Esophagus (tissue), 2 donors: ENCODE measurements around the gene CCDC201. TPM values are rescaled to one million over a fixed set of nuclear protein-coding genes. Genes with fewer than 3 reads are reported as not detected.

Source experiments
- H3K27ac ChIP-seq, 2 donors: one replicate each; pipeline ENCODE4 v1.5.1; 2013; ENCODE audit warnings: low read depth in 2 of 2, mild to moderate bottlenecking in 2 of 2, inconsistent platforms in 1 of 2, low read length in 1 of 2, moderate library complexity in 1 of 2
- H3K27me3 ChIP-seq, 2 donors: one replicate each; pipeline ENCODE4 v1.6.1; 2013; ENCODE audit warnings: low read length in 2 of 2, control low read depth in 1 of 2, mild to moderate bottlenecking in 1 of 2; ENCODE audit not compliant: insufficient read depth in 2 of 2, control insufficient read depth in 1 of 2
- H3K36me3 ChIP-seq, 2 donors: one replicate each; pipeline ENCODE4 v1.6.1; 2013; ENCODE audit warnings: low read length in 1 of 2; ENCODE audit not compliant: control insufficient read depth in 2 of 2, insufficient read depth in 2 of 2
- H3K4me1 ChIP-seq, 2 donors: one replicate each; pipeline ENCODE4 v1.6.1; 2013; ENCODE audit warnings: low read length in 1 of 2; ENCODE audit not compliant: control insufficient read depth in 2 of 2, insufficient read depth in 2 of 2
- H3K4me3 ChIP-seq, 2 donors: one replicate each; pipeline ENCODE4 v1.5.1; 2013; ENCODE audit warnings: low read length in 2 of 2, mild to moderate bottlenecking in 2 of 2, low read depth in 1 of 2, moderate library complexity in 1 of 2
- H3K9me3 ChIP-seq, 2 donors: one replicate each; pipeline ENCODE4 v1.6.1; 2013; ENCODE audit warnings: mild to moderate bottlenecking in 2 of 2, low read depth in 1 of 2, low read length in 1 of 2, moderate library complexity in 1 of 2; ENCODE audit not compliant: control insufficient read depth in 2 of 2, insufficient read depth in 1 of 2
- WGBS, 2 donors: extraction: QIAGEN DNeasy Blood & Tissue Kit; methylation state at CpG; one replicate each; pipeline ENCODE4 v1.1.7; 2013; 5-methylcytosine and 5-hydroxymethylcytosine counted together
- polyA plus RNA-seq, 2 donors: library from polyadenylated mRNA; stranded (reverse); fragments of 200-250 nt; gene quantifications; one replicate each; pipeline ENCODE4 v1.2.3, GENCODE V29; 2013
- donor health status: healthy with polysubstance abuse.
- donor health status: Bipolar disorder and iron deficiency.

CCDC201 gene
- not detected for polyA plus RNA-seq

GRCh38 chr7:45873035-45873354 is at the start of gene CCDC201:
Gene CCDC201 (minus strand): TSS chr7:45873082. CDS start chr7:45873007, 75 bp downstream.
- Histone ChIP-seq H3K9me3 (no peaks in the 10 kb centered on the region), H3K27me3 (no peaks in the 10 kb centered on the region), H3K4me3 (no peak within 1 kb of the TSS), H3K27ac (no peak within 1 kb of the TSS), H3K4me1 (no peaks in the 10 kb centered on the region), H3K36me3 (no peaks in the 10 kb centered on the region)
- 77 to 86% methylated on average over 7 of the region's 7 CpGs for WGBS, 2 donors

DNA sequence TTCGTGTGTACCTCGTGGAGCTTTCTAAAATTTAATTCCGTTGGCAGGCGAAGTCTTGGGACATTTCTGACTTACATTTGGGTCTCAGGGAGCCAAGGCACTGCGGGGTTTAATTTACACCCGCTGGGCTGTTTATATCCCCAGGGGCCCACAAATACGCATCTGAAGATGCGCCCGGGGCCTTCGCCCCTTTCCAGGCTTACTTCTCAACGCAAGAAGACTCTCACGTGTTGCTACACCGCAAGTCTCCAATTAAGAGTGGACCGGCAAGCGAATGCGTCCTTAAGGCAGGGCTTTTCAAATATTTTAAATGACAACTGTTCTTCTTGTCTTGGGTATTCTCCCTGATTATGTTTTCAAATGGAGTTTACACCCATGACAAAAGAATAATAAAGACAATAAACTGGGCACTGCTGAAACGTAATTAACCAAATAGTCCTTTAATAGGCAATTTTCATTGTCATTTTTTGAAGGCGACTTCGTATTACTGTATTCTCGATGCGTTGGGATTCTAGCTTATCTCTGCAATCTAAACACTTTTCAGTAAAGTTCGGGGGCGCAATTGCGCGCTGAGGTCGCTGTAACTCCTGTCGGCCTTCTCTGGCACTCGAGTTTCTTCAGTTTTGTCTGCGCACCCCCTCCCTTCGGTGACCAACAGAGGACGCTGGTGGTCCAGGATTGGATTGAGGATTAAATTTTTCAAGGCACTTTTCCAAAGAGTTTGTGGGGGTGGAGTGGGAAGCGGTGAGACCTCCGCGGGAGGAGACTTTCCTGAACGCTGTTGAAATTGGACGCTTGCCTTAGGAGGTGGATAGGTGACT is 49.0 kb upstream of the CCDC201 start:
- Histone ChIP-seq H3K4me3 (peak overlapping the region in 1 of 2 donors; percentile 48), H3K27ac (peak overlapping the region in 1 of 2 donors; percentile 7), H3K4me1 (peaks cover 2 to 5% of the 10 kb centered on the region in 2 donors), H3K27me3 (peaks cover 0 to 3% of the 10 kb centered on the region in 2 donors), H3K36me3 (no peaks in the 10 kb centered on the region), H3K9me3 (no peaks in the 10 kb centered on the region)
- WGBS, 2 donors = 7% methylated on average over 36 of the region's 36 CpGs

- Histone ChIP-seq H3K9me3 (no peaks in the 10 kb centered on the region), H3K36me3 (no peaks in the 10 kb centered on the region), H3K4me3 (peak overlapping the region; percentile 48 to 51), H3K27me3 (peaks cover 0 to 3% of the 10 kb centered on the region in 2 donors), H3K4me1 (peaks cover 2 to 5% of the 10 kb centered on the region in 2 donors), H3K27ac (peak overlapping the region in 1 of 2 donors; percentile 7)
- WGBS, 2 donors = 4 to 6% methylated on average over 31 of the region's 31 CpGs
Measured at GRCh38 chr7:45921381-45921698, 48.5 kb upstream of the CCDC201 start.

GRCh38 chr7:45920502-45921380 is 47.9 kb upstream of the CCDC201 start, which contains the start of gene IGFBP3:
Gene IGFBP3 (minus strand): TSS chr7:45921272. CDS start chr7:45921140, 132 bp downstream.
- 1 to 2% methylated on average over 101 to 111 of the region's 111 CpGs for WGBS, 2 donors
- peaks cover 0 to 3% of the 10 kb centered on the region in 2 donors for H3K27me3 ChIP-seq

GRCh38 chr7:45919993-45920459 is 47.1 kb upstream of the CCDC201 start:
- Histone ChIP-seq H3K27ac (no peak overlapping the region), H3K4me1 (peaks cover 2 to 5% of the 10 kb centered on the region in 2 donors), H3K36me3 (no peaks in the 10 kb centered on the region), H3K27me3 (peaks cover 0 to 3% of the 10 kb centered on the region in 2 donors), H3K9me3 (no peaks in the 10 kb centered on the region), H3K4me3 (peak overlapping the region; percentile 48 to 51)
- WGBS, 2 donors = 6 to 10% methylated on average over 19 of the region's 19 CpGs

More at GRCh38 chr7:45920502-45921380, 47.9 kb upstream of the CCDC201 start, which contains the start of gene IGFBP3:
- Histone ChIP-seq H3K4me3 (peak within 1 kb of the TSS; percentile 48 to 51), H3K4me1 (peaks cover 2 to 5% of the 10 kb centered on the region in 2 donors), H3K27ac (peak within 1 kb of the TSS in 1 of 2 donors; percentile 7), H3K36me3 (no peaks in the 10 kb centered on the region), H3K9me3 (no peaks in the 10 kb centered on the region)

GRCh38 chr7:45919231-45919784 is 46.4 kb upstream of the CCDC201 start:
- Histone ChIP-seq H3K27ac (no peak overlapping the region), H3K36me3 (no peaks in the 10 kb centered on the region), H3K4me3 (no peak overlapping the region), H3K4me1 (peaks cover 2 to 5% of the 10 kb centered on the region in 2 donors), H3K27me3 (peaks cover 0 to 3% of the 10 kb centered on the region in 2 donors), H3K9me3 (no peaks in the 10 kb centered on the region)
- 25 to 32% methylated on average over 9 of the region's 9 CpGs for WGBS, 2 donors

DNA sequence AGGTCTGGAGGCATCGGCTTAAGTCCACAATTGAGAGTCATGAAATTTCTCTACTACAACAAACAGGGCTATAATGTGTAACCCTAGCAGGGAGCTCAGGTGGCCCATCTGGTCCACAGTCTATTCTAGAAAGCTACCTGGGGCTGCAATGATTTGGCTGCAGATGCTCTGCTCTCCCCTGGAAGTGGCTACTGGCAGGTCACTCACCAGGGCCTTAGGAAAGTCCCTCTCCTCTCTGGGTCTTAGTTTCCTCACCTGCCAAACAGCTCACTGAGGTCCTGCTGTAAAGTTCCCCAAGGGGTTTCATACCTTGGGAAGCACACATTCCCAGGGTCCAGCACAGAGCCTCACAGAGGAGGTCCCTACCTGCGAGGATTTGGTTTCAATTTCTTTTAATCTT is 45.7 kb upstream of the CCDC201 start:
- Histone ChIP-seq H3K4me3 (no peak overlapping the region), H3K27me3 (peaks cover 0 to 3% of the 10 kb centered on the region in 2 donors), H3K9me3 (no peaks in the 10 kb centered on the region), H3K36me3 (no peaks in the 10 kb centered on the region), H3K4me1 (peaks cover 2 to 5% of the 10 kb centered on the region in 2 donors), H3K27ac (no peak overlapping the region)
- WGBS, 2 donors = 72 to 81% methylated on average over 2 of the region's 2 CpGs

GRCh38 chr7:45917658-45918057 is 44.8 kb upstream of the CCDC201 start:
- no peak overlapping the region for H3K27ac ChIP-seq
- no peak overlapping the region for H3K4me3 ChIP-seq
- H3K36me3 ChIP-seq = no peaks in the 10 kb centered on the region
- no peaks in the 10 kb centered on the region for H3K9me3 ChIP-seq
- WGBS, 2 donors = 8 to 10% methylated on average over 15 of the region's 15 CpGs
- H3K27me3 ChIP-seq = peaks cover 0 to 3% of the 10 kb centered on the region in 2 donors
- H3K4me1 ChIP-seq = peaks cover 2 to 5% of the 10 kb centered on the region in 2 donors

DNA sequence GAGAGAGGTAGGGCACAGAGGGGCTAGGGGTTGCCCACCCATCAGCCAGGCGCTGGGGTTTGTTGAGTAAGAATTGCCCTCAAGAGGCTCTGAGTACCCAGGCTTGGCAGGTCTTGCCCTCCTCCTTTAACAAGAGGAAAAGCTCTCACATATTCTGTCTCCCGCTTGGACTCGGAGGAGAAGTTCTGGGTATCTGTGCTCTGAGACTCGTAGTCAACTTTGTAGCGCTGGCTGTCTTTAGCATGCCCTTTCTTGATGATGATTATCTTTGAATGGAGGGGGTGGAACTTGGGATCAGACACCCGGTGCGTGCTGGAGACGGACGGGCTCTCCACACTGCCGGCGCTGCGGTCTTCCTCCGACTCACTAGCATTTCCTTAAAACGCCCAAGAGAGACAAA is 44.2 kb upstream of the CCDC201 start:
- H3K4me1 ChIP-seq = peaks cover 2 to 5% of the 10 kb centered on the region in 2 donors
- H3K9me3 ChIP-seq = no peaks in the 10 kb centered on the region
- peaks cover 0 to 3% of the 10 kb centered on the region in 2 donors for H3K27me3 ChIP-seq
- no peaks in the 10 kb centered on the region for H3K36me3 ChIP-seq
- 72 to 79% methylated on average over 14 of the region's 14 CpGs for WGBS, 2 donors
- no peak overlapping the region for H3K27ac ChIP-seq
- H3K4me3 ChIP-seq = no peak overlapping the region
